ENCODE measurements around the gene TRIM16.
"Not testable (repeated sequence)": the region's sequence is repeated elsewhere in the genome, so short reads cannot be mapped to it uniquely, and the experiment has no call there.

TRIM16 gene

GRCh38 chr17:15683824-15684478 lies at the start of gene TRIM16:
Gene TRIM16, minus strand, starts transcription at chr17:15684311. Its CDS starts 32,702 bp downstream, at chr17:15651609.
- DNase-seq = peak; percentile 75

- DNase-seq = not testable (repeated sequence)
Observed at GRCh38 chr17:15733174-15733789, 49.2 kb upstream of the TRIM16 start.

- DNase-seq = not testable (repeated sequence)
Observed at GRCh38 chr17:15731900-15732299, 47.8 kb upstream of the TRIM16 start, which contains the start of gene TBC1D26. Gene TBC1D26, plus strand, starts transcription at chr17:15732283. Its CDS starts 3,066 bp downstream, at chr17:15735349.

GRCh38 chr17:15730535-15730934 lies 46.4 kb upstream of the TRIM16 start:
- not testable (repeated sequence) for DNase-seq

GRCh38 chr17:15716601-15717563 lies 32.8 kb upstream of the TRIM16 start:
- DNase-seq = not testable (repeated sequence)

- not testable (repeated sequence) for DNase-seq
Observed at GRCh38 chr17:15708879-15709278, 24.8 kb upstream of the TRIM16 start.

- DNase-seq = not testable (repeated sequence)
Observed at GRCh38 chr17:15704813-15705212, 20.7 kb upstream of the TRIM16 start.

GRCh38 chr17:15704239-15704638 lies 20.1 kb upstream of the TRIM16 start:
- not testable (repeated sequence) for DNase-seq

GRCh38 chr17:15699937-15700336 lies 15.8 kb upstream of the TRIM16 start:
- not testable (repeated sequence) for DNase-seq

- DNase-seq = peak; percentile 99
Observed at GRCh38 chr17:15699413-15699924, 15.4 kb upstream of the TRIM16 start, which contains the start of gene ZNF286A. Gene ZNF286A, plus strand, starts transcription at chr17:15699752. Its CDS starts 578 bp downstream, at chr17:15700330.

- DNase-seq = not testable (repeated sequence)
Observed at GRCh38 chr17:15698967-15699366, 14.9 kb upstream of the TRIM16 start.

- not testable (repeated sequence) for DNase-seq
Observed at GRCh38 chr17:15687494-15687893, 3.4 kb upstream of the TRIM16 start.

- not testable (repeated sequence) for DNase-seq
Observed at GRCh38 chr17:15683135-15683534, 976 bp downstream of the TRIM16 start.

GRCh38 chr17:15675991-15676390 lies 8.1 kb downstream of the TRIM16 start:
- DNase-seq = not testable (repeated sequence)

GRCh38 chr17:15674640-15675039 lies 9.5 kb downstream of the TRIM16 start:
- DNase-seq = not testable (repeated sequence)

GRCh38 chr17:15669526-15669925 lies 14.6 kb downstream of the TRIM16 start:
- DNase-seq = not testable (repeated sequence)

GRCh38 chr17:15663691-15664090 lies 20.4 kb downstream of the TRIM16 start:
- no peak for DNase-seq

- no peak for DNase-seq
Observed at GRCh38 chr17:15663176-15663575, 20.9 kb downstream of the TRIM16 start.

GRCh38 chr17:15662681-15663080 lies 21.4 kb downstream of the TRIM16 start:
- no peak for DNase-seq

GRCh38 chr17:15660077-15660476 lies 24.0 kb downstream of the TRIM16 start:
- DNase-seq = no peak

- no peak for DNase-seq
Observed at GRCh38 chr17:15659663-15660062, 24.4 kb downstream of the TRIM16 start.

GRCh38 chr17:15659236-15659635 lies 24.9 kb downstream of the TRIM16 start:
- no peak for DNase-seq

GRCh38 chr17:15658296-15658695 lies 25.8 kb downstream of the TRIM16 start:
- DNase-seq = no peak
